ENCODE results near the gene NT5DC3. TPM values are rescaled to one million over a fixed set of nuclear protein-coding genes. Genes with fewer than 3 reads are reported as not detected.

Gene NT5DC3
- total RNA-seq, 4 donors from 2014 or later: 4.1 to 10.2 (median 7.0) TPM

DNA sequence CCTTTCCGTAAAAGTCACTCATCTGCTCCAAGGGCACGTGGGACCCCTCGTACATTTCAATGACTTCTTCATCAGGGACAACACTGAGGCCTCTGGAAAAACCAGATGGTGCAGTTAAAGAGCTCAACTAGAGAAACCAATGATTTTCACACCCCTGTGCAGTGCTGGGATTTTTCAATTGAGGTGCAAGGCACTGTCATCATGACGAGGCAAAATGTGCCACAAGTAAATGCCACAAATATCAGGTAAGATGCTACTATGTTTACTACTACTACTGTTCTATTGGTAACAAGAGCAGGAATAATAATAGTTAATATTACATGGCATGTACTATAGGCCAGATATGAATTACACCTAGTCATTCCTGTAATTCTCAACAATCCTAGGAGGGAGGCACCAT is 42.4 kb downstream of the NT5DC3 start:
- no peak for DNase-seq (ENCODE audit: low spot score)
- TF ChIP-seq, protein P1, sequence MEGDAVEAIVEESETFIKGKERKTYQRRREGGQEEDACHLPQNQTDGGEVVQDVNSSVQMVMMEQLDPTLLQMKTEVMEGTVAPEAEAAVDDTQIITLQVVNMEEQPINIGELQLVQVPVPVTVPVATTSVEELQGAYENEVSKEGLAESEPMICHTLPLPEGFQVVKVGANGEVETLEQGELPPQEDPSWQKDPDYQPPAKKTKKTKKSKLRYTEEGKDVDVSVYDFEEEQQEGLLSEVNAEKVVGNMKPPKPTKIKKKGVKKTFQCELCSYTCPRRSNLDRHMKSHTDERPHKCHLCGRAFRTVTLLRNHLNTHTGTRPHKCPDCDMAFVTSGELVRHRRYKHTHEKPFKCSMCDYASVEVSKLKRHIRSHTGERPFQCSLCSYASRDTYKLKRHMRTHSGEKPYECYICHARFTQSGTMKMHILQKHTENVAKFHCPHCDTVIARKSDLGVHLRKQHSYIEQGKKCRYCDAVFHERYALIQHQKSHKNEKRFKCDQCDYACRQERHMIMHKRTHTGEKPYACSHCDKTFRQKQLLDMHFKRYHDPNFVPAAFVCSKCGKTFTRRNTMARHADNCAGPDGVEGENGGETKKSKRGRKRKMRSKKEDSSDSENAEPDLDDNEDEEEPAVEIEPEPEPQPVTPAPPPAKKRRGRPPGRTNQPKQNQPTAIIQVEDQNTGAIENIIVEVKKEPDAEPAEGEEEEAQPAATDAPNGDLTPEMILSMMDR (IDR thresholded peaks at IDR 0.05): no peak
- ATAC-seq (ENCODE audit: low FRiP score): no peak

GRCh38 chr12:103794309-103795213 is 46.5 kb downstream of the NT5DC3 start:
- DNase-seq (ENCODE audit: low spot score): no peak
- ATAC-seq (ENCODE audit: low FRiP score): no peak
- TF ChIP-seq, protein P1 (IDR thresholded peaks at IDR 0.05): no peak

DNA sequence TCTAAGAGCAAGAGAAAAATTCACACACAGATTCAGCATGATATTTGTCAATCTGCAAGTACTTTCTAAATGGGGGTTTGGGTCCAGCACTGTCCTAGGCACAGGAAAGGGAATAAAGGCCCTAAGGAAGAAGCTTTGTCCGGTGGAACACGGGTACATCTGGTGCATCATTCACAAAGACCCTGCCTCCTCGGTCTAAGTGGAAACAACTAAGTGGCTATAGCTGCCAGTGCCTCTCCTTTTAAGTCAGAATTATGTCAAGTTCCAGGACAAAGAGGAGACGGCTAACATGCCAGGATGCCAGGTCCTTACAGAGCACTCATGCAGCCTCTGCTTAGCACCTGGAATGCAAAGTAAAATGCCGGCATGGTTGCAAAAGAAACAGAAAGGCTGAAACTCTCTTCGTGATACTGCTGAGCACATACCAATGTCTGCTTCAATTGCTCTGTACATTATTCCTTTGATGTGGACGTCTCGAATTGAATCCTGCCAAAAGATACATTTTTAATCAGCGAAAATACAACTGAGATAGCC is 47.5 kb downstream of the NT5DC3 start:
- TF ChIP-seq, protein P1 (IDR thresholded peaks at IDR 0.05): no peak
- DNase-seq (ENCODE audit: low spot score): no peak
- no peak for ATAC-seq (ENCODE audit: low FRiP score)

DNA sequence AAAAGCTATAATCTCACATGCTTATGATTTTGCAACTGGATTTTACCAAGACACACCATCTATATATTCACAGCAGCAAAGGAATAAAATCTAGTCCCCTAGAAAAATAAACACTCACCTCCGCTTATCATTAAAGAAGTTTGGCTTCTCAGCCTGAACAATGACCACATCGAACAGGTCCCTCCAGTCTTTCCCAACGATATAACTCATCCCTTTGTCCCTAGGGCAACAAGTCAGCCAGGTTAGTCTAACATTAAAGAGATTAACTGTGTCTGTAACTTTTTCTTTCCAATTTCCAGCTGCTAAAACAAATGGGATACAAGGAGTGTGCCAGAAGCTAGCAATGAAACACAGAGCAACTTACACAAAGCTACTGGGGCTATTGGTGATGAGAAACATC is 48.0 kb downstream of the NT5DC3 start:
- TF ChIP-seq, protein P1 (IDR thresholded peaks at IDR 0.05): no peak

GRCh38 chr12:103791350-103791920 is 49.6 kb downstream of the NT5DC3 start:
- TF ChIP-seq, protein P1 (IDR thresholded peaks at IDR 0.05): no peak
- ATAC-seq (ENCODE audit: low FRiP score) (no peak), DNase-seq (ENCODE audit: low spot score) (no peak)

More for the DNA sequence above, 48.0 kb downstream of the NT5DC3 start:
- DNase-seq (ENCODE audit: low spot score) (no peak), ATAC-seq (ENCODE audit: low FRiP score) (no peak)

DNA sequence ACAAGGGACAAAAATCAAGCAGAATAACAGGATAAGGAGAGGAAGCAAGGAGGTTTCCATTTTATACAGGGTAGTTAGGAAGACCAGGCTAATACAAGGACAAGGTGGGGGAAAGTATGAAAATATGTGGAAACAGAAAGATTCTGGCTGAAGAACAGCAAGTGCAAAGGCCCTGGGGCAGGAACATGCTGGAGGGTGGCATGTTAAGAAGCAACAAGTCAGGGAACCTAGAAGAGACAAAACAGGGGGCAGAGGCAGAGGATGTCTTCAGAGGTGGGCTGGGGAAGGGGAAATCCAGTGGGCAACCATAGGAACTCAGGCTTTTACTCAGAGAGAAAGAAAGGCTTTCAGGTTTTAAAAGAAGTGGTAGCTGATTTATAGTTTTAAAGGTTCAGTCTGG is 54.8 kb downstream of the NT5DC3 start:
- ATAC-seq (ENCODE audit: low FRiP score) (no peak), DNase-seq (ENCODE audit: low spot score) (no peak)
- TF ChIP-seq, protein P1 (IDR thresholded peaks at IDR 0.05): no peak

Data from omental fat pad (tissue), 4 donors.